NCI-H82 (cell line): ENCODE data around the gene SMURF1.

Experiments used
- DNase-seq: peaks from one replicate; lab custom pipeline; 2025; lab: John Stamatoyannopoulos, UW

SMURF1 gene

DNA sequence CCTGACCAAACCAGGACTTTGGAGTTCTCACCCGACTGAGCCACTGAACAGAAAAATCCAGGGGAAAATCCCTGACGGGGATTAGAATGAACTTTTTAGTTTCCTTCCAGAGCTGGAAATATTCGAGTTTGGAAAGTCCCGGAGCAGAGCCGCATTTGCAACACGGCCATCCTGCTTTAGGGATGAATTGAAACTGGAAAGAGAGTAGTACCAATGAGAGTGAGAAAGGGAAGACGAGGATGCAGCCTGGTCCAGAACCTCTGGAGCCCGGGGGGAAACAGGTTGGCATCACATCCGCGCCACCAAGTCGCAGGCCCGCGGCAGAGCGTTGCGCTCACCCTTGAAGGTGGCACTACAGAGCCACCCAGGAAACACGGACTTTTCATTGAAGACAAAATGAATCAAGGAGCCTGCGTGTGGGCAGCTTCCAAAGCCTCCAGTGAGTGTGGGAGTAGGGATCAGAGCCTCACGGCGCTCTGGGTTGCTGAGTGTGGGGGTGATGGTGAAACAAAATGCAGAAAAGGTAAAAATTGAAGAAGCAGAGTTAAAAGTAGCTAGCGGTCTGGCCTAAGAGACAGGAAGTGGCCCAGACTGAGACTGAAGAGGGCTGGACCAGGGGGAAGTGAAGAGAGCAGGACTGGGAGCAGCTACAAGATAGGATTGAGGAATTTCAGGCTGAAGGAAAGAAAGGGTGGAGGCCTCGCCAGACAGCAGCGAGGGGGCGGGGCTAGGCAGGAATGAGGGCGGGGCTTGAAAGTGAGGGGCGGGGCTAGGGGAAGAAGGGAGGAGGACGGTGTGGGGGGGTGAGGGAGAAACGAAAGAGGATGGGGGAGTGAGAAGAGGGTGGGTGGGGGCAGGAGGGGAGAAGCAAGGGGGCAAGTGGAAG, 1.8 kb downstream of the SMURF1 start:
- DNase-seq: peak; percentile 37

GRCh38 chr7:99141334-99141733, 2.6 kb downstream of the SMURF1 start:
- no peak for DNase-seq

DNA sequence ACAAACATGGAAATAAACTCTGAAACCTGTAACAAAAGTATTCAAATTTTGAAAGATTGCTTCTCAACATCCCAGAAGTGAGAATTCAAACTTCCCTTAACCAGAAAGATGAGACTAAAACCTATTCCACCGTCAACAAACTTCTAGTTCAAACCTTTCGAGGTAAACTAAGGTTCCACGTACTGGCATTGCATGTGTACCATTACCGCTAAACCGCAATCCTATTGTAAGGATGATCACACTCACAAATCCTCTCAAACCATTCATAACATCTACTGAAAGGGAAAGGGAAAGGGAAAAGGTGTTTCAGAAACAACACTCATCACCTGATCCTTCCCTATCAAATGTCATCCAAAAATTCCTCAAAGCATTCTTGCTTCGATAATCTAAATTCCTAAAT, 3.1 kb downstream of the SMURF1 start:
- peak; percentile 50 for DNase-seq

- DNase-seq: no peak
Observed at GRCh38 chr7:99139036-99139435, 4.9 kb downstream of the SMURF1 start.

GRCh38 chr7:99137411-99138180, 6.3 kb downstream of the SMURF1 start:
- DNase-seq: no peak

- DNase-seq: no peak
Observed at GRCh38 chr7:99135938-99136337, 8.0 kb downstream of the SMURF1 start.

- DNase-seq: no peak
Observed at GRCh38 chr7:99133766-99134564, 9.9 kb downstream of the SMURF1 start.

- peak; percentile 49 for DNase-seq
Observed at GRCh38 chr7:99132595-99133321, 11.2 kb downstream of the SMURF1 start.

DNA sequence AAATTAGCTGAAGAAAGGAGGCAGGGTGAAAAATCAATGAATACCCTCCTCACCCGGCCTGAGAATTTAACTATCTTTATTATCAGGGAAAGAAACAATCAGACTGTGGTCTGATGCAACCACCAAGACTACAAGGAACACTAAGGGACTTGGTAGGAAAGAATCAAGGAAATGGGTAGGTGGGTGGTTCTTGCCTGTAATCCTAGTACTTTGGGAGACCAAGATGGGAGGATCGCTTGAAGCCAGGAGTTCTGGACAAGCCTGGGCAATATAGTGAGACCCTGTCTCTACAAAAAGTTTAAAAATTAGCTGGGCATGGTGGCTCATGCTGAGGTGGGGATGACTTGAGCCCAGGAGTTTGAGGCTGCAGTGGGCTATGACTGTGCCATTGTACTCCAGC, 12.6 kb downstream of the SMURF1 start:
- no peak for DNase-seq

- DNase-seq: no peak
Observed at GRCh38 chr7:99129536-99129935, 14.4 kb downstream of the SMURF1 start.

DNA sequence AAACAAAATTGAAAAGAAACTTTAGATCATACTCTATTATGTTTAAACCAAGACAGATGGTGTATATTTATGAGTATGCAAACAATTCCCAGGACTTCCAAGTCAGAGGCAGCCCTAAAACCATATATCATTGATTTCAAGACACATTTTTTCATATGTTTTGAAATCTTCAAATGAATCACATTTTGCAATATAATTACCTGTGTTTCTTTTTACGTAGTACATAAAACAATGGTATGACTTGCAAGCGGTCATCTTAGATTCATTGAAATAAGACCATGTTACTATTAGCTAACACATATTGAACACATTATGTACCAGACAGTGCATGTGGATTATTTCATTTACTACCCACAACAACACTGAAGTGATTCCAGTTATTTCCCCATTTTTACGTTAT, 14.9 kb downstream of the SMURF1 start:
- no peak for DNase-seq

DNA sequence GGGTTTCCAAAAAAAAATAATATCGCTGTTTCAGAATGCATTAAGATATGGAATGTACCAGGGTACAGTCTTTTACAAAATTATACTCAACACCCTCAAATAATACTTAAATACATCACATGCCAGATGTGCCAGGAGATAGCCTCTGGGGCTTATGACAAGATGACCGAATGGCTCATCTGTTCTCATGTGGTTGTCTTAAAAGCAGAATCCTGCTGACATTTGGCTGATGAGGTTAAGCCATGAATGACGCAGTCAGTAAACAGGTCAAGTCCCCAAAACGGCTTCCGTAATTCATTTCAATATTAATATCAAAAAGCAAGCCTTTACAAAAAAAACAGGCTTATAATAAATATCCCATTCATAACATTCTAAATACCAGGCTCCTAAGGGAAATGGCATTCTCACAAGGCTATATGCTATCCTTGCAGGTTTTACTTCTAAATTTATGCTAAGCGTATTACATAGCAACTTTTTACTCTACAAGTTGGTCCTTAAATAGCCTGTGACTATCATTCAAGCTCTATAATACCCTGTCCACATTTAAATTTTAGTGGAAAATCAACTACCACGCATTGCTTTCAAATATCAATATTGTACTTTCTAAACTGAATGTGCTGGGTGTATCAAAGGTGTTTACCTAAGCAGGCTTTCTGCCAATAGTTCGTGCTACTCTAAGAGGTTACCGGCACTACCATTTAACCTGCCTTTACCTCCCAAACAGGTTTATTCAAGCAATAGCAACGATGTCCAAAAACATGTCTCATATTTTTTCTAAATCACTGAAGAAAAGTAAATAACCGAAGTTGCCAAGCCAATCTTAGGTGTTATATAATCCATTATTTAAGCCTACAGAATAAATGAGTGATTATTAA, 15.6 kb downstream of the SMURF1 start:
- DNase-seq: peak; percentile 4

- DNase-seq: no peak
Observed at GRCh38 chr7:99127636-99128035, 16.3 kb downstream of the SMURF1 start.

DNA sequence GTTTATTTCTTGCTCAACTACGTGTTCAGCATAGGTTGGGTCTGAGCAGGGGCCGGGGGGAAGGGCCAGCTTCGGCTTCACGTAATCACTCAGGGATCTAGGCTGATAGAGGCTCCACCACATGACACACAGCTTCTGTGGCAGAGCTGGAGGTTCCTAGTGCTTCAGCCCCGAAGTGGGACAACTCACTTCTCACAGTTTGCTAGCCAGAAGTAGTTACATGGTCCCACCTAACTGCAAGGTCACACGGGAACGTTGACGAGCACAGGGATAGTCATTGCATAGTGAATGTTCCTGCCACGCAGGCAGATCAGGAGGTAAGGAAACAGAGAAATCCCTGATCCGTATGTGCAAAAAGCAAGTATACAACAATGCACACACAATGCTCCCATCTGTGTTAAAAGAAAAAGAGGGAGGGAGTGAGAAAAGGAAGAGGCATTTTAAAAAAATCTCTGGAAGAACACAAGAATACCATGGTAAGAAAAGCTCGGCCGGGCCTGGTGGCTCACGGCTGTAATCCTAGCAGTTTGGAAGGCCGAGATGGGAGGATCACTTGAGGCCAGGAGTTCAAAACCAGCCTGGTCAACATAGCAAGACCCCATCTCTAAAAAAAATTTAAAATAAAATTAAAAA, 16.9 kb downstream of the SMURF1 start:
- no peak for DNase-seq

DNA sequence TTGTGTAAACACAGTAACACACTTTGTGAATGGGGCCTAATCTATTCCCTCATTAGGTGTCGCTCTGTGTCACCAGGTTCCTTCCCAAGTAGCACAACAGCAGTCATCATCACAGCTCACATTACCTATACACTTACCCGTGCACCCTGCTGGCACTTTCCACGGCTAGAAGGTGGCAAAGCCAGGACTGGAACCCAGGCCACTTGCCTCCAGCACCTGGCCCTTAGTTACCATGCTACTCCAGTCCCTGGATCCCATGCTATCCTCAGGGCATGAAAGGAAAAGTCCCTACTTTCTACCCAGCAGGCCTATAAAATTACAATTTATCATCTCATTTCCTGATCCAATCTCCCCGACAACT, 18.4 kb downstream of the SMURF1 start:
- no peak for DNase-seq

DNA sequence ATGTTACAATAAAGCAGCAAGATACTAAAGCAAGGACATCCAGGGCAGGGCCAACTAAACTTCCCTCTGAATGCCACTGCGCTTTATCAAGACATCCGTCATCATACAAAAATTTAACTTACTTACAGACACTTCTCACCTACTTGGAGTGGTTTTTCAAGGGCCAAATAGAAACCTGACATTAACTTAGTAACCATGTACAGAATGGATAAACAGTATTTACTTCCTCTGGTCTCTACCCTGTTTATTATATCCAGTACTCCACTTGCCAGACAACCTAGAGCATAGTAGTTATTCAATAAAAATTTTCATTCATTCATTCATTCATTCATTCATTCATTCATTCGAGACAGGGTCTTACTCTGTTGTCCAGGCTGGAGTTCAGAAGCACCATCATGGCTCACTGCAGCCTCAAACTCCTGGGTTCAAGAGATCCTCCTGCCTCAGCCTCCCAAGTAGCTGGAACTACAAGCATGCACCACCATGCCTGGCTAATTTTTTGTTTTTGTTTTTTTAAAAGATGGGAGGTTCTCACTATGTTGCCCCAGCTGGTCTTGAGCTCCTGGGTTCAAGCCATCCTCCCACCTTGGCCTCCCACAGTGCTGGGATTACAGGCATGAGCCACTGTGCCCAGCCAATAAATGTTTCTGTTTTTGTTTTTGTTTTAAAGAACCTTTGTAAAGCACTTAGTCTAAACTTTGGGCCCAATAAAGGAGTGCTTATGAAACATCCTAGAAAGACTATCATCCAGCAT, 19.0 kb downstream of the SMURF1 start:
- DNase-seq: no peak

GRCh38 chr7:99124236-99124635, 19.7 kb downstream of the SMURF1 start:
- DNase-seq: no peak

DNA sequence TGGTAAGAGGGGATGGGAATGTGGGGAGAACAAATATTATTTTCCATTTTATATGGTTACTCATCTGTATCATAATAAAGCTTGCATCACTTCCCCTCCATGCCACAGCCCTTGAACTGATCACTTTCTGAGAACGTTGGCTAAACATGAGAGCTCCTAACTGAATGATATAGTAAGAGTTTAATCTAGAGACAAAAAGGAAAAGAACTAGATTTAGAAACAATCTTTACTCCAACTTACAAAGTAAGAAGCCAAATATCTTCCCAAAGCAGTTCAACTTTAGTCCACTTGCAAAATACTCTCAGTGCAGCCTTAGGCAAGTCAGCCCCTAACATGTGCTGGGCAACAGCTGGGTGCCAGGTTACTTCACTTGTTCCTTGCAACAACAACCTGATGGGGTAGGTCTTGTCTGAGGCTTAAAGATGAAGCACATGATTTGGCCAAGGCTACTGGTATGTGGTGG, 20.3 kb downstream of the SMURF1 start:
- DNase-seq: no peak

- DNase-seq: no peak
Observed at GRCh38 chr7:99122762-99123161, 21.1 kb downstream of the SMURF1 start.
